K562 (cell line): ENCODE results near the gene SHMT1. TPM values are rescaled to one million over a fixed set of nuclear protein-coding genes. Genes with fewer than 3 reads are reported as not detected.
A peak's percentile ranks its signal among the peaks of the same experiment; 100 is the strongest.

Experiments used
- ATAC-seq: fragments of 200-7000 bp; cut with Tn5 transposase; 3 replicates; pipeline ENCODE4 v1.9.1; 2020; ENCODE audit warnings: moderate library complexity
- Bru-seq: library from RNA; stranded (reverse); fragments of 400-500 nt; gene quantifications from one replicate; lab custom pipeline; 2021; lab: Mats Ljungman, UMichigan
- BruChase-seq, 2 experiments: library from RNA; stranded (reverse); fragments of 400-500 nt; gene quantifications; one replicate each; lab custom pipeline; 2021; lab: Mats Ljungman, UMichigan
- BruUV-seq: library from RNA; stranded (reverse); fragments of 400-500 nt; replicated peaks from 2 replicates; lab custom pipeline; 2021; lab: Mats Ljungman, UMichigan
- CTCF ChIA-PET: fragments of 300-600 bp; formaldehyde crosslinking; extraction: SDS; loops from one replicate; lab custom pipeline; 2021; ENCODE audit warnings: low intra/inter-chr PET ratio; lab: Yijun Ruan, JAX
- POLR2A ChIA-PET: fragments of 300-600, 350-650 bp; sonication (Branson Sonifier 250); formaldehyde crosslinking; extraction: SDS; loops from one replicate; lab custom pipeline; 2021; ENCODE audit warnings: antibody characterized with exemption, inconsistent platforms; lab: Yijun Ruan, JAX
- DNase-seq, 4 experiments: peaks; one replicate each; pipeline versions ENCODE4 v3.0.0 to v3.0.0-alpha.2; 2011 to 2018; ENCODE audit warnings: low spot score in 3 of 4, mixed read lengths in 3 of 4; ENCODE audit errors: extremely low read depth in 1 of 4
- FAIRE-seq: peaks from 2 replicates; lab custom pipeline; 2011; peaks lifted over from hg19 to GRCh38; lab: Jason Lieb, UNC
- H2AFZ ChIP-seq: 2 replicates; pipeline ENCODE4 v1.6.0; 2011; ENCODE audit warnings: low read depth, low read length, control low read depth, inconsistent platforms
- H3K27ac ChIP-seq: fragments of 200-600 bp; 3 replicates; pipeline ENCODE4 v1.8.0; 2011; ENCODE audit warnings: low read depth, mild to moderate bottlenecking, control low read depth, inconsistent platforms, low read length, moderate library complexity, mixed read lengths; ENCODE audit errors: extremely low read depth
- H3K27me3 ChIP-seq, 2 experiments: fragments of 300-600 bp in 1 of 2; 2 replicates in 1 of 2; 3 replicates in 1 of 2; pipeline versions ENCODE4 v1.6.0 to v1.8.0; 2011; ENCODE audit warnings: inconsistent platforms in 2 of 2, low read length in 2 of 2, mild to moderate bottlenecking in 1 of 2, mixed read lengths in 1 of 2, moderate library complexity in 1 of 2; ENCODE audit not compliant: control insufficient read depth in 2 of 2, insufficient read depth in 2 of 2
- H3K36me3 ChIP-seq: fragments of 300-600 bp; 3 replicates; pipeline ENCODE4 v1.8.0; 2011; ENCODE audit warnings: mild to moderate bottlenecking, low read length, inconsistent platforms; ENCODE audit not compliant: control insufficient read depth, insufficient read depth
- H3K4me1 ChIP-seq, 2 experiments: fragments of 200-600 bp in 1 of 2; replicated peaks in 1 of 2; 2 replicates in 1 of 2; 3 replicates in 1 of 2; pipeline versions ENCODE4 v1.5.1 to v1.8.0; 2011; ENCODE audit warnings: inconsistent platforms in 2 of 2, low read length in 2 of 2, mild to moderate bottlenecking in 1 of 2, mixed read lengths in 1 of 2, moderate library complexity in 1 of 2; ENCODE audit not compliant: control insufficient read depth in 2 of 2, insufficient read depth in 2 of 2
- H3K4me2 ChIP-seq: 2 replicates; pipeline ENCODE4 v1.6.1; 2011; ENCODE audit warnings: low read length, control low read depth, inconsistent platforms, mixed read lengths; ENCODE audit not compliant: insufficient read depth
- H3K4me3 ChIP-seq: fragments of 200-600 bp; sonication (generic), shearing (Covaris generic); 2 replicates; pipeline ENCODE4 v1.5.1; 2016; ENCODE audit warnings: control low read depth, inconsistent platforms
- H3K79me2 ChIP-seq: fragments of 200-600 bp; 3 replicates; pipeline ENCODE4 v1.8.0; 2011; ENCODE audit warnings: low read length, inconsistent platforms; ENCODE audit not compliant: control insufficient read depth, insufficient read depth
- H3K9ac ChIP-seq, 2 experiments: 2 replicates each; pipeline versions ENCODE4 v1.6.0 to v1.6.1; 2011; ENCODE audit warnings: low read depth in 2 of 2, low read length in 2 of 2, control low read depth in 1 of 2, inconsistent platforms in 1 of 2, mild to moderate bottlenecking in 1 of 2, mixed read lengths in 1 of 2; ENCODE audit not compliant: insufficient read depth in 1 of 2
- H3K9me1 ChIP-seq: one replicate; pipeline ENCODE4 v1.6.0; 2011; ENCODE audit warnings: inconsistent platforms, mild to moderate bottlenecking, low read length, moderate library complexity; ENCODE audit not compliant: control insufficient read depth, insufficient read depth
- H3K9me3 ChIP-seq: replicated peaks from 2 replicates; pipeline ENCODE4 v1.5.1; 2011; ENCODE audit warnings: low read depth, low read length, inconsistent platforms; ENCODE audit not compliant: control insufficient read depth, insufficient read depth
- H4K20me1 ChIP-seq: replicated peaks from 2 replicates; pipeline ENCODE4 v1.6.1; 2011; ENCODE audit warnings: low read length, inconsistent platforms, mixed read lengths; ENCODE audit not compliant: control insufficient read depth, insufficient read depth
- BHLHE40 ChIP-seq: IDR thresholded peaks from 2 replicates; pipeline ENCODE4 v1.6.1; 2011; ENCODE audit warnings: low read length, improper control_type of control experiment
- EWSR1 ChIP-seq: fragments of 450-650 bp; IDR thresholded peaks from 2 replicates; pipeline ENCODE4 v1.6.1; 2018; ENCODE audit warnings: borderline replicate concordance, mild to moderate bottlenecking, low read depth, moderate library complexity; ENCODE audit not compliant: partially characterized antibody
- HDAC1 ChIP-seq, 2 experiments: fragments of 450-650 bp; IDR thresholded peaks; 2 replicates each; pipeline ENCODE4 v1.6.1; 2016 to 2017; ENCODE audit warnings: inconsistent platforms in 1 of 2, mild to moderate bottlenecking in 1 of 2, moderate library complexity in 1 of 2
- MYC ChIP-seq, 2 experiments: fragments of 250-450 bp in 1 of 2; sonication (Bioruptor Pico) in 1 of 2; IDR thresholded peaks; 2 replicates each; pipeline versions ENCODE4 v1.5.1 to v1.6.1; 2012 to 2021; ENCODE audit warnings: low read depth in 2 of 2, borderline replicate concordance in 1 of 2, improper control_type of control experiment in 1 of 2, low read length in 1 of 2, mild to moderate bottlenecking in 1 of 2, moderate library complexity in 1 of 2
- ZNF175 ChIP-seq: fragments of 200-800 bp; sonication (Bioruptor generic); IDR thresholded peaks from 2 replicates; pipeline ENCODE4 v1.6.1; 2016; ENCODE audit warnings: low read depth, mild to moderate bottlenecking, missing genetic modification characterization, missing compliant biosample characterization
- ZNF75A ChIP-seq: fragments of 450-650 bp; formaldehyde crosslinking; IDR thresholded peaks from 2 replicates; pipeline ENCODE4 v1.4.0; 2020; ENCODE audit warnings: mild to moderate bottlenecking
- WGBS: fragments of 100-300 bp; shearing (Covaris generic); methylation state at CpG from one replicate; pipeline ENCODE4 v1.1.6; 2016; ENCODE audit warnings: low coverage, mixed read lengths; ENCODE audit not compliant: insufficient coverage; ENCODE audit errors: missing lambda C conversion rate; 5-methylcytosine and 5-hydroxymethylcytosine counted together
- in situ Hi-C: fragments of 300-500 bp; cut with MboI; formaldehyde crosslinking; loops from 4 replicates; pipeline ENCODE4 v1.15.0; 2018; ENCODE audit warnings: inconsistent platforms, mixed read lengths
- intact Hi-C: fragments of 100-400 bp; cut with micrococcal nuclease; formaldehyde crosslinking; loops from 2 replicates; pipeline ENCODE4 v1.14.2; 2022
- long read RNA-seq, 3 experiments: library from polyadenylated mRNA in 2 of 3; library from RNA in 1 of 3; unstranded in 2 of 3; stranded (forward) in 1 of 3; transcript quantifications; one replicate each; pipeline ENCODE4 v2.0.0, GENCODE V29; 2019 to 2022
- polyA minus RNA-seq, 3 experiments: library from RNA; depleted of rRNA, polyadenylated mRNA; stranded (reverse); fragments of >200 nt; gene quantifications; 2 replicates each; pipeline ENCODE4 v1.2.3, GENCODE V29; 2011
- polyA plus RNA-seq, 8 experiments: library from polyadenylated mRNA; depleted of rRNA in 4 of 8; stranded (reverse) in 5 of 8; unstranded in 3 of 8; fragments of >200 nt; fragmentation: Nextera tagmentation in 2 of 8; fragmentation: Illumina TruSeq in 1 of 8; extraction: Ambion mirVana in 2 of 8; extraction: Trizol in 1 of 8; gene quantifications; 2 replicates each; pipeline versions ENCODE4 v1.2.1 to v1.2.3, GENCODE V29; 2011 to 2014; ENCODE audit warnings: inconsistent platforms in 1 of 8, missing spikeins in 1 of 8
- total RNA-seq, 7 experiments: library from RNA; depleted of rRNA in 6 of 7; stranded (reverse); fragments of >200 nt in 6 of 7; fragmentation: Illumina TruSeq in 2 of 7; extraction: Trizol in 2 of 7; gene quantifications; 2 replicates each; pipeline versions ENCODE4 v1.2.1 to v1.2.3, GENCODE V29; 2011 to 2021; ENCODE audit warnings: low replicate concordance in 1 of 7
- TF ChIP-seq, protein P1 (sequence below): fragments of 250-450 bp; sonication (Bioruptor Pico); IDR thresholded peaks from 2 replicates; pipeline ENCODE4 v1.8.0; 2022; ENCODE audit warnings: inconsistent platforms
- TF ChIP-seq, protein P2 (sequence below): IDR thresholded peaks from 2 replicates; pipeline ENCODE4 v1.6.1; 2011; ENCODE audit not compliant: insufficient read length; ENCODE audit errors: extremely low read depth
- TF ChIP-seq, protein P3 (sequence below): sonication (generic); formaldehyde crosslinking; IDR thresholded peaks from 2 replicates; pipeline ENCODE4 v1.5.0; 2020; ENCODE audit warnings: missing genetic modification reagents

Gene SHMT1
- 38.5 and 63.2 TPM in 2 replicates for total RNA-seq (2011; cell fraction: chromatin; rRNA removed; ENCODE audit: low replicate concordance)
- 29.9 and 31.7 TPM in 2 replicates for total RNA-seq (2011; cell fraction: nucleolus; rRNA removed)
- total RNA-seq (2011; cell fraction: nucleoplasm; rRNA removed), result 36.2 and 36.6 TPM in 2 replicates
- total RNA-seq (2014; rRNA removed), result 23.3 and 29.8 TPM in 2 replicates
- 15.7 and 18.0 TPM in 2 replicates for total RNA-seq (2014; rRNA removed; fragmentation: Illumina TruSeq; extraction: Trizol)
- total RNA-seq (2015; rRNA removed; fragmentation: Illumina TruSeq; extraction: Trizol), result 23.9 and 26.5 TPM in 2 replicates
- total RNA-seq (2021), result 30.7 and 31.2 TPM in 2 replicates
- 18.1 and 20.0 TPM in 2 replicates for polyA plus RNA-seq (2011; rRNA removed)
- polyA plus RNA-seq (2011; cell fraction: cytosol; rRNA removed), result 21.9 and 29.0 TPM in 2 replicates
- 20.7 and 22.9 TPM in 2 replicates for polyA plus RNA-seq (2011; cell fraction: nucleus; rRNA removed)
- 21.8 and 26.1 TPM in 2 replicates for polyA plus RNA-seq (2012)
- polyA plus RNA-seq (2014; fragmentation: Illumina TruSeq; extraction: Trizol), result 25.4 and 30.2 TPM in 2 replicates
- 1 to 10 TPM; 3.3 to 5.6 TPM for polyA plus RNA-seq (2014; fragmentation: Nextera tagmentation; extraction: Ambion mirVana)
- polyA plus RNA-seq (2014; rRNA removed), result 23.9 and 26.1 TPM in 2 replicates
- 12.8 and 14.1 TPM in 2 replicates for polyA minus RNA-seq (2011; rRNA and poly(A)+ RNA removed)
- polyA minus RNA-seq (2011; cell fraction: cytosol; rRNA and poly(A)+ RNA removed), result 13.5 and 17.3 TPM in 2 replicates
- polyA minus RNA-seq (2011; cell fraction: nucleus; rRNA and poly(A)+ RNA removed), result 11.6 and 15.1 TPM in 2 replicates
- Bru-seq, nascent RNA, result percentile 62 among the genes with signal in this experiment
- BruChase-seq, experiment 1, labeled RNA remaining after a 2-hour chase, result percentile 65 among the genes with signal in this experiment
- percentile 64 among the genes with signal in this experiment for BruChase-seq, experiment 2, labeled RNA remaining after a 6-hour chase
- long read RNA-seq, experiment 1, transcript SHMT1-203 (11 exons, 1,656 nt), result minor isoform, 26 of 140 reads
- long read RNA-seq, experiment 1, transcript SHMT1-201 (12 exons, 2,464 nt), result major isoform, 45 of 140 reads
- long read RNA-seq, experiment 1, partial matches to known transcripts, result 34 of 140 reads
- long read RNA-seq, experiment 1, other reads (novel, unspliced or antisense), result 34 of 140 reads
- long read RNA-seq, experiment 2, transcript SHMT1-203 (11 exons, 1,656 nt), result minor isoform, 9 of 38 reads
- long read RNA-seq, experiment 2, transcript SHMT1-201 (12 exons, 2,464 nt), result major isoform, 16 of 38 reads
- long read RNA-seq, experiment 2, partial matches to known transcripts, result 9 of 38 reads
- long read RNA-seq, experiment 2, other reads (novel, unspliced or antisense), result 4 of 38 reads
- long read RNA-seq, experiment 3, transcript SHMT1-203 (11 exons, 1,656 nt), result minor isoform, 12 of 49 reads
- long read RNA-seq, experiment 3, transcript SHMT1-201 (12 exons, 2,464 nt), result major isoform, 21 of 49 reads
- long read RNA-seq, experiment 3, partial matches to known transcripts, result 2 of 49 reads
- long read RNA-seq, experiment 3, other reads (novel, unspliced or antisense), result 13 of 49 reads

DNA sequence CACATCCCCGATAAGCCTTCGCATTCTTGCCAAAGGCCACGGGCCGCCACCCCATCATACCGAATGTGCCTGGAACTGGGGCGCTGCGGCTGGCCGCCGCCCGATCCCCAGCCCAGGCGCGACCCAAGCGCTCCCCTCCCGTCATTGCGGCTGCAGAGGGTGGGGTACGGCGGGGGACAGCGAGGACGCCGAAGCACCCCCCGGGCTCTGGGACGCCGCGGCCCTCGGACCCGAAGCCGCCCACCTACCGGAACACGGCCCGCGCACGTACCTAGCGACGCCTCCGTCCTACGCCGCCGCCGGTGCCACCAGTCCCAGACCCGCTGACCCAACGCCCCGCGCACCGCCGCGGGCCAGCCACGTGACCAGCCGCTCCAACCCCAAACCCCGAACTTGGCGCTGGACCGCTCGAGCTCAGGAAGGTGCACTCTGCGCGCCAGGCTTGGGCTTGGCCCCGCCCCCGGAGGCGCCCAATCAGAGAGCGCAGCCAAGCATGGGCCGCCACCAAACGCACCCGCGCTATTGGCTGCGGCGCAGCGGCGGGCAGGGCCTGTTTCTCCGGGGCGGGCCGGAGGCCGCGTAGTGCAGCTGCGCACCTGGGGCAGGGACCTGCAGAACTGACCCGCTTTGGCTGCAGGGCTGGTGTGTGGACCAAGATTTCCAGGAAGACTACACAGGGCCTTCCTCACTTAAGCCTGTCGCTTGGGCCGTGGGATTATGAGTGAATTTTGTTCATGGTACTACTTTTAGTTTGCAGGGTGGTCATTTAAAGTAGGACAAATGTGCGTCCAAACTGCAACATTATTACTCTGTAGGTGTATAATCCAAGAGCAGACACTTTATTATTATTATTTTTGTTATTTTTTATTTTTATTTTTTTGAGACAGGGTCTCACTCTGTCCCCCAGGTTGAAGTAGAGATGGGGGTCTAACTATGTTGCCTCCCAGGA lies at the start of gene SHMT1:
Gene SHMT1, minus strand, starts transcription at position 450 of the 949 bp plus-strand sequence. CDS start 7,569 bp downstream, outside the sequence.
- intact Hi-C loops, result no loop called here
- ChIA-PET CTCF (no interaction called here), POLR2A (interaction anchor here (1.4 to 1.5 kb wide), 2 partner anchors 10 to 16 kb away, joined by 3 to 6 read pairs; no protein-coding TSS in a partner anchor)
- in situ Hi-C loops, result no loop called here
- peak within 1 kb of the TSS; percentile 76 to 92 for H3K9ac ChIP-seq
- H4K20me1 ChIP-seq, result no peaks in the 10 kb centered on the region
- peaks cover 18% of the 10 kb centered on the region for H3K79me2 ChIP-seq
- FAIRE-seq (peak; percentile 93), ATAC-seq (peak; percentile 100), DNase-seq (peak; percentile 92 to 95 (median 94))
- BruUV-seq, result no TSS peak
- H3K27ac ChIP-seq, result peak within 1 kb of the TSS; percentile 65
- no peaks in the 10 kb centered on the region for H3K9me3 ChIP-seq
- H3K4me1 ChIP-seq, result peaks cover 0 to 14% of the 10 kb centered on the region in 2 experiments; a peak in 2 of 5 replicates
- H2AFZ ChIP-seq, result peak within 1 kb of the TSS; percentile 95
- H3K36me3 ChIP-seq, result peaks cover 7% of the 10 kb centered on the region; the same call in 1 of the 3 replicates
- peak within 1 kb of the TSS; percentile 77 for H3K4me3 ChIP-seq
- H3K27me3 ChIP-seq, result no peaks in the 10 kb centered on the region
- no peaks in the 10 kb centered on the region for H3K9me1 ChIP-seq
- WGBS, result under 1% methylated on average over 48 of the region's 76 CpGs
- H3K4me2 ChIP-seq, result peak within 1 kb of the TSS; percentile 88
- TF ChIP-seq EWSR1 (no peak), MYC (IDR thresholded peaks at IDR 0.05; ENCODE audit: low read depth, low read length) (peak; percentile 54; the same call in 1 of the 2 replicates), MYC (CRISPR knock-in tag; IDR thresholded peaks at IDR 0.05; ENCODE audit: borderline replicate concordance, low read depth) (no peak), ZNF75A (no peak), ZNF175 (no peak), BHLHE40 (peak; percentile 47; the same call in 1 of the 2 replicates), HDAC1 (IDR thresholded peaks at IDR 0.05) (peak in 1 of 2 experiments; percentile 66; a peak in 1 of 4 replicates)
- TF ChIP-seq, protein P1, sequence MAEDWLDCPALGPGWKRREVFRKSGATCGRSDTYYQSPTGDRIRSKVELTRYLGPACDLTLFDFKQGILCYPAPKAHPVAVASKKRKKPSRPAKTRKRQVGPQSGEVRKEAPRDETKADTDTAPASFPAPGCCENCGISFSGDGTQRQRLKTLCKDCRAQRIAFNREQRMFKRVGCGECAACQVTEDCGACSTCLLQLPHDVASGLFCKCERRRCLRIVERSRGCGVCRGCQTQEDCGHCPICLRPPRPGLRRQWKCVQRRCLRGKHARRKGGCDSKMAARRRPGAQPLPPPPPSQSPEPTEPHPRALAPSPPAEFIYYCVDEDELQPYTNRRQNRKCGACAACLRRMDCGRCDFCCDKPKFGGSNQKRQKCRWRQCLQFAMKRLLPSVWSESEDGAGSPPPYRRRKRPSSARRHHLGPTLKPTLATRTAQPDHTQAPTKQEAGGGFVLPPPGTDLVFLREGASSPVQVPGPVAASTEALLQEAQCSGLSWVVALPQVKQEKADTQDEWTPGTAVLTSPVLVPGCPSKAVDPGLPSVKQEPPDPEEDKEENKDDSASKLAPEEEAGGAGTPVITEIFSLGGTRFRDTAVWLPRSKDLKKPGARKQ (CRISPR knock-in tag), result no peak
- TF ChIP-seq, protein P2, sequence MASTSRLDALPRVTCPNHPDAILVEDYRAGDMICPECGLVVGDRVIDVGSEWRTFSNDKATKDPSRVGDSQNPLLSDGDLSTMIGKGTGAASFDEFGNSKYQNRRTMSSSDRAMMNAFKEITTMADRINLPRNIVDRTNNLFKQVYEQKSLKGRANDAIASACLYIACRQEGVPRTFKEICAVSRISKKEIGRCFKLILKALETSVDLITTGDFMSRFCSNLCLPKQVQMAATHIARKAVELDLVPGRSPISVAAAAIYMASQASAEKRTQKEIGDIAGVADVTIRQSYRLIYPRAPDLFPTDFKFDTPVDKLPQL, result no peak
- TF ChIP-seq, protein P3, sequence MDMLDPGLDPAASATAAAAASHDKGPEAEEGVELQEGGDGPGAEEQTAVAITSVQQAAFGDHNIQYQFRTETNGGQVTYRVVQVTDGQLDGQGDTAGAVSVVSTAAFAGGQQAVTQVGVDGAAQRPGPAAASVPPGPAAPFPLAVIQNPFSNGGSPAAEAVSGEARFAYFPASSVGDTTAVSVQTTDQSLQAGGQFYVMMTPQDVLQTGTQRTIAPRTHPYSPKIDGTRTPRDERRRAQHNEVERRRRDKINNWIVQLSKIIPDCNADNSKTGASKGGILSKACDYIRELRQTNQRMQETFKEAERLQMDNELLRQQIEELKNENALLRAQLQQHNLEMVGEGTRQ (CRISPR knock-in tag), result peak; percentile 93
